ENCODE results near the gene KLHL7.
A peak's percentile ranks its signal among the peaks of the same experiment; 100 is the strongest.

KLHL7 gene, protein sequence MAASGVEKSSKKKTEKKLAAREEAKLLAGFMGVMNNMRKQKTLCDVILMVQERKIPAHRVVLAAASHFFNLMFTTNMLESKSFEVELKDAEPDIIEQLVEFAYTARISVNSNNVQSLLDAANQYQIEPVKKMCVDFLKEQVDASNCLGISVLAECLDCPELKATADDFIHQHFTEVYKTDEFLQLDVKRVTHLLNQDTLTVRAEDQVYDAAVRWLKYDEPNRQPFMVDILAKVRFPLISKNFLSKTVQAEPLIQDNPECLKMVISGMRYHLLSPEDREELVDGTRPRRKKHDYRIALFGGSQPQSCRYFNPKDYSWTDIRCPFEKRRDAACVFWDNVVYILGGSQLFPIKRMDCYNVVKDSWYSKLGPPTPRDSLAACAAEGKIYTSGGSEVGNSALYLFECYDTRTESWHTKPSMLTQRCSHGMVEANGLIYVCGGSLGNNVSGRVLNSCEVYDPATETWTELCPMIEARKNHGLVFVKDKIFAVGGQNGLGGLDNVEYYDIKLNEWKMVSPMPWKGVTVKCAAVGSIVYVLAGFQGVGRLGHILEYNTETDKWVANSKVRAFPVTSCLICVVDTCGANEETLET
- total RNA-seq, result 15.5 to 35.7 (median 26.9) reads per million in 9 experiments

DNA sequence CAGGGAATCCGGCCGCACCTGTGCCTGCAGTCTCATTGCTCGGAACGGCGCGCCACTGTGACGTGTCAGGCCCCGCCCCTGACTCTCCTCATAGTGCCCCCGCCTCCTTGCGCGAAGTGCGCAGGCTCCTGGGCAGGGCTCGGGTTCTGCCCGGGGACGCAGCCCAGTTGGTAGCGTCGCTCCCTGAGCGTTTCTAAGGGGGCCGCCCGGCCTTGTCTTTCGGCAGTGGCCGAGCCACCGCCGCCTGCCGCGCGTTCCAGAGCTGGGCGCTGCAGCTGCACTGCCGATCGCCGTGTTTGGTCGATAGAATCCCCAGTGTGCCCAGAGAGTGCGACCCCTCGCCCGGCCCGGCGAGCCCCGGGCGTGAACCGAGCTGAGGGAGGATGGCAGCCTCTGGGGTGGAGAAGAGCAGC is at the start of gene KLHL7:
TSS of gene KLHL7 (plus strand) at position 142 of the 413 bp plus-strand sequence. CDS start at position 384, 242 bp downstream.
- H3K27me3 Mint-ChIP-seq, result no peaks in the 10 kb centered on the region
- peak within 1 kb of the TSS; percentile 97 to 99 for H3K27ac Mint-ChIP-seq
- peaks cover 27 to 47% of the 10 kb centered on the region in 2 donors for H3K4me1 Mint-ChIP-seq (ENCODE audit: low read depth in 2 of 2)
- peak; percentile 92 for ATAC-seq (replicated peaks)
- no peaks in the 10 kb centered on the region for H3K9me3 Mint-ChIP-seq
- DNase-seq, result peak; percentile 95 to 96 (median 96)
- peaks cover 11% of the 10 kb centered on the region for H3K36me3 Mint-ChIP-seq (ENCODE audit: insufficient read depth)
- H3K4me3 Mint-ChIP-seq, result peak within 1 kb of the TSS; percentile 98 to 100

DNA sequence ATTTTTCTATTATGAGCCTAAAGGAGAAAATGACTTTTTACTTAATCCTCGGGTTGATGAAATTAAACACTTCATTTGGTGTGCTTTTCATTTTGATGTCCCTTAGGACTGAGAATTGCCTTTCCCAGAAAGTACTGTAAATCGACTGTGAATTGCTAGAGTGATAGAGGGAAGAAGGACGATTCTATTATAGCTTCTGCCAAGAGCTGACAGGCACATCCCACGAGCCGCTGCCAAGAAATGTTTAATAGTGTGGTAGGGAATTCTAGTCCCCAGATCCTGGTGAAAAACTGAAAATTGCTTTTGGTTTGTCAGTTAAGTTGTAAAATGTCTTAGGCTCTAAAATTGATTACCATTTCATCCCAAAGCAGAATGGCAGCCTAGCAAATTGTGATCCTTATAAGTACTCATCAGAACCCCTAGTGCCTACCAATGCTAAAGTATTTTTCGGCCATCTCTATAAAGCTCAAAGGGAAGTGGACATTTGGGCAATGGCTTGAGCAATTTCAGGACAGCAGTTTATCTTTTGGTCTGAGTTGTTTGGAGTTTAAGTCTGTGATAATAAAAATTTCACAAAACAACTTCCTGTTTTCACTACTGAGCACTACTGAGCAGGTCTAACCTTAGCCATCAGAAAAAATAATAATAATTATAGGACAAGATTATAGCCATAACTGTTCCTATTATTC is 47.0 kb upstream of the KLHL7 start:
- Mint-ChIP-seq H3K27me3 (peaks cover 4 to 8% of the 10 kb centered on the region in 2 donors), H3K4me1 (ENCODE audit: low read depth in 2 of 2) (no peaks in the 10 kb centered on the region), H3K9me3 (no peaks in the 10 kb centered on the region), H3K27ac (no peak overlapping the region), H3K4me3 (no peak overlapping the region), H3K36me3 (ENCODE audit: insufficient read depth) (no peaks in the 10 kb centered on the region)
- DNase-seq, result no peak
- no peak for ATAC-seq (replicated peaks)

DNA sequence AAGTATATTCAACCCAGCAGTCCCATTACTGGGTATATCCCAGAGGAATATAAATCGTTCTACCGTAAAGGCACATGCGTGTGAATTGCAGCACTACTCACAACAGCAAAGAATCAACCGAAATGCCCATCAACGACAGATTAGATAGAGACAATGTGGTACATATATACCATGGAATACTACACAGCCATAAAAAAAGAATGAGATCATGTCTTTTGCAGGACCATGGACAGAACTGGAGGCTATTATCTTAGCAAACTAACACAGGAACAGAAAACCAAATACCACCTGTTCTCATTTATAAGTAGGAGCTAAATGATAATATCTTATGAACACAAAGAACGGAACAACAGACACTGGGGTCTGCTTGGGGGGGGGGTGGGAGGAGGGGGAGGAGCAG is 44.3 kb upstream of the KLHL7 start:
- ATAC-seq (replicated peaks) (no peak), DNase-seq (no peak)
- Mint-ChIP-seq H3K4me3 (no peak overlapping the region), H3K27ac (no peak overlapping the region), H3K27me3 (peaks cover 8 to 18% of the 10 kb centered on the region in 2 donors), H3K36me3 (ENCODE audit: insufficient read depth) (no peaks in the 10 kb centered on the region), H3K9me3 (no peaks in the 10 kb centered on the region), H3K4me1 (ENCODE audit: low read depth in 2 of 2) (no peaks in the 10 kb centered on the region)

DNA sequence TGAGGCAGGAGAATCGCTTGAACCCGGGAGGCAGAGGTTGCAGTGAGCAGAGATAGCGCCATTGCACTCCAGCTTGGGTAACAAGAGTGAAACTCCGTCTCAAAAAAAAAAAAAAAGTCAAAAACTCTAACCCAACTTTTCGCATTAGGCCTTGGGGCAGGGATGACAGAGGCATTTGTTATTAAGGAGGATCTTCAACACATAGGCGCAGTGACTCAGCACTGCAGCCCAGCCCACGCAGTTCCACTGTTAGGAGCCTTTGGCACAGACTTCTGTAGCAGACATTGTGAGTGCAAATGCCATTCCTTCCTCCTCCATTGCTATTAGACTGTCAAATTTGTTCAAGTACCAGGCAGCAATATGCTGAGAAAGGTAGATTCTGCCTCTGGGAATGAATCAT is 43.1 kb upstream of the KLHL7 start:
- no peaks in the 10 kb centered on the region for H3K9me3 Mint-ChIP-seq
- H3K4me1 Mint-ChIP-seq (ENCODE audit: low read depth in 2 of 2), result no peaks in the 10 kb centered on the region
- DNase-seq (no peak), ATAC-seq (replicated peaks) (no peak)
- peaks cover 8 to 27% of the 10 kb centered on the region in 2 donors for H3K27me3 Mint-ChIP-seq
- H3K27ac Mint-ChIP-seq, result no peak overlapping the region
- no peak overlapping the region for H3K4me3 Mint-ChIP-seq
- H3K36me3 Mint-ChIP-seq (ENCODE audit: insufficient read depth), result no peaks in the 10 kb centered on the region

DNA sequence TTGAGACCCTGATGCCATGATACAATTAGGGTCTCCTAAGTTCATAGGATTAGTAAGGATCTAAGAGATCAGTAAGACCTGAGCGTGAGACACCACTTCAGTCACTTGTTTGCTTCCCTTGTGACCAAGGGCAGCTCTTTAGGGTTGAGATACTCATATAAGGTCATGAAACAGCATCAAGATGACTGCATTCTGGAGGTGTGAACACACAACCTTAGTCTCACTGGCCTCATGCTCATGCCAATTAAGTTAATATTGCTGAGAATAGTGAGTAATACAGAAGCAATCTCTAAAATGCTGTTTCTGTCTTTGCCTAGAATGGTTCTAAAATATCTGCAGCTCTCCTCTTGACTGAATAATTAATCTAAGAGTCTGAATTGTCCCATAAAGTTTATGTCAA is 39.6 kb upstream of the KLHL7 start:
- ATAC-seq (replicated peaks) (no peak), DNase-seq (no peak)
- no peaks in the 10 kb centered on the region for H3K4me1 Mint-ChIP-seq (ENCODE audit: low read depth in 2 of 2)
- H3K9me3 Mint-ChIP-seq, result no peaks in the 10 kb centered on the region
- H3K27ac Mint-ChIP-seq, result no peak overlapping the region
- no peaks in the 10 kb centered on the region for H3K36me3 Mint-ChIP-seq (ENCODE audit: insufficient read depth)
- H3K4me3 Mint-ChIP-seq, result no peak overlapping the region
- H3K27me3 Mint-ChIP-seq, result peaks cover 5 to 31% of the 10 kb centered on the region in 2 donors

DNA sequence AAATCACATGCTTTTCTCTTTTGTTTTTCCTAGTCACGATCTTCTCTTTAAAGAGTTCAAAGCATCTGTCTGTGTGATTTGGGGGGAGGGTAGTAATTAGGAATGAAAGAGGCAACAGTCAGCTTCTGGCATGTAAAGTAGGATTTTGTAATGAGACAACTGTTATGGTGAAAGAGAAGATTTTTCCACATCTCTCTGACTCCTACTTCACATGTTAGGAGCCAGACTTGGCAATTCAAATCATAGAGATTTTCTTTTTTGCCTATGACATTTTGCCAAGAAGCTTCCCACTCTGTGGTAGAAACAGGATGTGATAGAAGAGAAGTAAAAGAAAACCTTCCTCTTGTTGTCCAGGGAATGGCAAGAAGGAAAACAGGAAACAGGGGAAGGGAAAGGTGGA is 38.3 kb upstream of the KLHL7 start:
- H3K9me3 Mint-ChIP-seq, result no peaks in the 10 kb centered on the region
- H3K27me3 Mint-ChIP-seq, result peaks cover 4 to 26% of the 10 kb centered on the region in 2 donors
- DNase-seq (no peak), ATAC-seq (replicated peaks) (no peak)
- H3K36me3 Mint-ChIP-seq (ENCODE audit: insufficient read depth), result no peaks in the 10 kb centered on the region
- no peaks in the 10 kb centered on the region for H3K4me1 Mint-ChIP-seq (ENCODE audit: low read depth in 2 of 2)
- H3K27ac Mint-ChIP-seq, result no peak overlapping the region
- H3K4me3 Mint-ChIP-seq, result no peak overlapping the region

DNA sequence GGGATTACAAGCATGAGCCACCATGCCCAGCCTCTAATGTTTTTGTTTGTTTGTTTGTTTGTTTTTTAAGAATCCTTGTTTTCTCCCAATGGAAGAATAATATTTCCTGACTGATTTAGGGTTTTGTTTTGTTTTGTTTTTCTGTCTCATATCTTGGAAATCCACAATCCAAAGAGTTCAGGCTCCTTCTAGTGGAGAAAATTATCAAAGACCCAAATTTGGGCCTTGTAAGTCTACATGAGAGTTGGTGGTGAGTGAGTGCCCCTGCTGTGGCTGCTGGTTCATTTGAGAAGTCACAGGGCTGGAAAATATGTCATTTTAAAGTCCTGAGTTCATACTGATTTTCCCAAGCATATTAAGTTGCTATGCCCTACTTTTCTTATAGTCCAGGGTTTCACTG is 33.5 kb upstream of the KLHL7 start:
- Mint-ChIP-seq H3K36me3 (ENCODE audit: insufficient read depth) (no peaks in the 10 kb centered on the region), H3K4me1 (ENCODE audit: low read depth in 2 of 2) (no peaks in the 10 kb centered on the region), H3K9me3 (no peaks in the 10 kb centered on the region), H3K27ac (no peak overlapping the region), H3K4me3 (no peak overlapping the region), H3K27me3 (peaks cover 12 to 34% of the 10 kb centered on the region in 2 donors)
- ATAC-seq (replicated peaks), result no peak
- DNase-seq, result no peak

DNA sequence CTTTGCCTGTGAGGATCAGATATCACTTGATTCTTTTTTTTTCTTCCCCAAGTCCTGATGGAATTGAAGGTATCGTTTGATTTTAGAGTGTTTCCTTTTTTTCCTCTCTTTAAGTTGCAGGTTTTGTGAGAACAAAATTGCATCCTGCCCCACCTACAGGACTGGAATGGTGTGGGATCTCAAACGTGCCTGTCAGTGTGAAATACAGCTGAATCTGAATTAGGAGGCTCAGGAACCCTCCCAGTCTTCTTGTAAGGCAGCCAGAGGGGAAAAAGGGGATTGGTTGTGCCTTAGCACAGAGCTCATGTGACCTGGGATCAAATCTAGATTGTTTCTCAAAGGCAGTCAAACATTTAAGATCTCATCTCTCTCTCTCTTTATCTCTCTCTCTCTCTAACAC is 32.7 kb upstream of the KLHL7 start:
- H3K27me3 Mint-ChIP-seq, result peaks cover 16 to 34% of the 10 kb centered on the region in 2 donors
- no peaks in the 10 kb centered on the region for H3K9me3 Mint-ChIP-seq
- ATAC-seq (replicated peaks) (no peak), DNase-seq (no peak)
- H3K4me1 Mint-ChIP-seq (ENCODE audit: low read depth in 2 of 2), result no peaks in the 10 kb centered on the region
- H3K4me3 Mint-ChIP-seq, result no peak overlapping the region
- H3K27ac Mint-ChIP-seq, result no peak overlapping the region
- H3K36me3 Mint-ChIP-seq (ENCODE audit: insufficient read depth), result no peaks in the 10 kb centered on the region

DNA sequence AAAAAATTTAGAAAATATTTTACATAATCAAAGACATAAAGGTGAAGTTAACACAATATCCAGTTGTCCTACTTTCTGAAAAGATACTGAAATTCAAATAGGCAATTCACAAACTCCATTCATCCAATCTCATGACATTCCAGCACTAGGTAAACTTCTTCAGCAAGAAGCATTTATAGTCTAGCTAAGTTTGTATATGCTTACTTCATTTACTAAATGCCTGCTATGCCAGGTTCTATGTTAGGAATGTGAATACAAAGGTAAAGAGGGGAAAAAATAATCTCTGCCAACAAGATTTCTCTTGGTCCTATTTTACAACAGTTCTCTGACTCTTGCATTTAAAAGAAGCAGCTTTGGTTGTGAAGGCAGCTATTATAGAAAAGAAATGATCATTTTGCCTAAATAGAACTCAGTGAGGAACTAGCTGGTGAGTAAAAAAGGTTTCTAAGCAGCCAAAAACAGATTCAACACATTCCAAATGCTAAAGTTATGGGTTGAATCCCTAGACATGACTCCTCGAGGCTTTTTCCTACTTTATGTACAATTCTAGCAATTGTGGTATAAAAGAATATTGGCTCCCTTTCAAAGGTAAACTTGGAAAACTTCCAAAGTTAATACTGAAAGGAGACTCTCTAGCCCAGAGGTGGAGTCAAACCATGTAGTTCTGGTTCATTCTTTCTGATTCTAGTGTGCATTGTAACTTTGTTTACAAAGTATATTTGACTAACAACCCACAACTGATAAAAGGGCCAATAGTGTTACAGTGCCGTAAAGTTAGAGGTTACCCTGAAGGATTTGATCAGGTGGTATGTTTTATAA is 30.9 kb upstream of the KLHL7 start:
- H3K27ac Mint-ChIP-seq, result no peak overlapping the region
- DNase-seq, result no peak

DNA sequence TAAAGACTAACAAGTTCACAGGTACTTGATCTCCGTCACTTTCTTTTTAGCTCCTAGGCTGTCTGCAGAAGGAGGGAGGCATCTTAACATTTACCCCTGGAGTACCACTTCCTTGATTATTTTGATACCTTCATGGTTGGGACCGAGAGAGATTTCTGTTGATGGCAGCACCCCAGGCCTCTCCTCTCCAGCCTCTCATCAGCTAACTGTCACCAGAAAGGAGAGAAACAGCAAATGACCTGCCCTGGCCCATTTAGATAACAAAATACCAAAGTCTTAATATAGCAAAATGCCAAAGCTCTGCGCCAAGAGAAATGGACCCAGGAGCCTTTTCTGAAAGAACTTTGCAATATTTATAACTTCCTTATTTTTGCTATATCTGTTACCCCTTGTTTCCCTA is 30.0 kb upstream of the KLHL7 start:
- no peaks in the 10 kb centered on the region for H3K36me3 Mint-ChIP-seq (ENCODE audit: insufficient read depth)
- H3K27ac Mint-ChIP-seq, result no peak overlapping the region
- peaks cover 16 to 41% of the 10 kb centered on the region in 2 donors for H3K27me3 Mint-ChIP-seq
- DNase-seq (no peak), ATAC-seq (replicated peaks) (no peak)
- H3K4me1 Mint-ChIP-seq (ENCODE audit: low read depth in 2 of 2), result no peaks in the 10 kb centered on the region
- no peaks in the 10 kb centered on the region for H3K9me3 Mint-ChIP-seq
- H3K4me3 Mint-ChIP-seq, result no peak overlapping the region

More for the DNA sequence above, 30.9 kb upstream of the KLHL7 start:
- H3K4me3 Mint-ChIP-seq, result no peak overlapping the region
- H3K27me3 Mint-ChIP-seq, result peaks cover 16 to 32% of the 10 kb centered on the region in 2 donors
- H3K36me3 Mint-ChIP-seq (ENCODE audit: insufficient read depth), result no peaks in the 10 kb centered on the region
- no peak for ATAC-seq (replicated peaks)
- H3K9me3 Mint-ChIP-seq, result no peaks in the 10 kb centered on the region
- no peaks in the 10 kb centered on the region for H3K4me1 Mint-ChIP-seq (ENCODE audit: low read depth in 2 of 2)

DNA sequence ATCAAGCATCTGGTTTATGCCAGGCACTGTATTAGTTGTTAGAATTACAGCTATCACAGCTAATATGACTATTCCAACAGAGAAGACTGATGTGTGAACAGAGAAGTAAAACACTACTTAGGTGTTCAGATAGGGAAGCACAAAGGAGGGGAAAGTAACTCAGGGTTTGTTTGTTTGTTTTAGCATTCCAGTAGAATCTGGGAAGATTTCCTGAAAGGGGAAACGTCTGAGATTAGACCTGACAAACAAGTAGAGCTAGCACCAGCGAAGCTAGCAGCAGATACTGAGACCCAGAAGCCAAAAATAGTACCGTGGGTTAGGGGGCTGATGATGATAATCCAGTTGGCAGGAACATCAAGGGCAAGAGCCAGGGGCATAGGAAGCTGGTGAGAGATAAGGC is 28.8 kb upstream of the KLHL7 start:
- no peak overlapping the region for H3K4me3 Mint-ChIP-seq
- ATAC-seq (replicated peaks), result no peak
- H3K4me1 Mint-ChIP-seq (ENCODE audit: low read depth in 2 of 2), result no peaks in the 10 kb centered on the region
- no peaks in the 10 kb centered on the region for H3K36me3 Mint-ChIP-seq (ENCODE audit: insufficient read depth)
- no peak for DNase-seq
- H3K9me3 Mint-ChIP-seq, result no peaks in the 10 kb centered on the region
- H3K27ac Mint-ChIP-seq, result no peak overlapping the region
- peaks cover 16 to 53% of the 10 kb centered on the region in 2 donors for H3K27me3 Mint-ChIP-seq

DNA sequence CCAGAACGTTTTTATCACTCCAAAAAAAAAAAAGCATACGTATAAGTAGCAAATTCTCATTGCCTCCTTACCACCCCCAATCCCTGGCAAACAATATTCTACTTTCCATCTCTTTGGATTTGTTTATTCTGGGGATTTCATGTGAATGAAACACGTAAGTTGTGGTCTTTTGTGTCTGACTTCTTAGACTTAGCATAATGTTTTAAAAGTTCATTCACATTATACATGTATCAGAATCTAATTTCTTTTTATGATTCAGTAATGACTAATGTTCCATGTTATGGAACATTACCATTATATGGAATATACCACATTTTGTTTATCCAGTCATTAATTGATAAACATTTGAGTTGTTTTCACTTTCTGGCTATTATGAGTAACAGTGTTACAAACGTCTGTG is 12.5 kb upstream of the KLHL7 start:
- H3K9me3 Mint-ChIP-seq, result no peaks in the 10 kb centered on the region
- ATAC-seq (replicated peaks), result no peak
- peaks cover 16 to 34% of the 10 kb centered on the region in 2 donors for H3K27me3 Mint-ChIP-seq
- H3K27ac Mint-ChIP-seq, result no peak overlapping the region
- no peak for DNase-seq
- H3K36me3 Mint-ChIP-seq (ENCODE audit: insufficient read depth), result no peaks in the 10 kb centered on the region
- H3K4me1 Mint-ChIP-seq (ENCODE audit: low read depth in 2 of 2), result no peaks in the 10 kb centered on the region
- H3K4me3 Mint-ChIP-seq, result no peak overlapping the region

DNA sequence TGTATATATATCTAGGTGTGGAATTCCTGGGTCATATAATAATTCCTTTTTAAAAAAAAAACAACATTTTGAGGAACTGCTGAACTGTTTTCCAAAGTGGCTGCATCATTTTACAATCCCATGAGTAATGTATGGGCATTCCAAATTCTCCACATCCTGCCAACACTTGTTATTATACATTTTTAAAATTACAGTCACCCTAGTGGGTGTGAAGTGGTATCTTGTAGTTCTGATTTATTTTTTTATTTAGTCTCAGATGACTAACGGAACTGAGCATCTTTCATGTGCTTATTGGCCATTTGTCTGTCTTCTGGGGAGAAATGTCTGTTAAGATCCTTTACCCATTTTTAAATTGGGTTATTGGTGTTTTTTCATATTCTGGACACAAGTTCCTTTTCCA is 12.0 kb upstream of the KLHL7 start:
- no peak for DNase-seq
- no peak overlapping the region for H3K27ac Mint-ChIP-seq
- peaks cover 19 to 38% of the 10 kb centered on the region in 2 donors for H3K27me3 Mint-ChIP-seq
- H3K4me3 Mint-ChIP-seq, result no peak overlapping the region
- no peak for ATAC-seq (replicated peaks)
- H3K36me3 Mint-ChIP-seq (ENCODE audit: insufficient read depth), result no peaks in the 10 kb centered on the region
- no peaks in the 10 kb centered on the region for H3K9me3 Mint-ChIP-seq
- no peaks in the 10 kb centered on the region for H3K4me1 Mint-ChIP-seq (ENCODE audit: low read depth in 2 of 2)

Data from effector memory CD8-positive, alpha-beta T cell (primary cell).